Measurements from ENCODE around the gene ZNF511.

The ZNF511 gene, protein sequence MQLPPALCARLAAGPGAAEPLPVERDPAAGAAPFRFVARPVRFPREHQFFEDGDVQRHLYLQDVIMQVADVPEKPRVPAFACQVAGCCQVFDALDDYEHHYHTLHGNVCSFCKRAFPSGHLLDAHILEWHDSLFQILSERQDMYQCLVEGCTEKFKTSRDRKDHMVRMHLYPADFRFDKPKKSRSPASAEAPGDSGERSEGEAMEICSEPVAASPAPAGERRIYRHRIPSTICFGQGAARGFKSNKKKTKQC

DNA sequence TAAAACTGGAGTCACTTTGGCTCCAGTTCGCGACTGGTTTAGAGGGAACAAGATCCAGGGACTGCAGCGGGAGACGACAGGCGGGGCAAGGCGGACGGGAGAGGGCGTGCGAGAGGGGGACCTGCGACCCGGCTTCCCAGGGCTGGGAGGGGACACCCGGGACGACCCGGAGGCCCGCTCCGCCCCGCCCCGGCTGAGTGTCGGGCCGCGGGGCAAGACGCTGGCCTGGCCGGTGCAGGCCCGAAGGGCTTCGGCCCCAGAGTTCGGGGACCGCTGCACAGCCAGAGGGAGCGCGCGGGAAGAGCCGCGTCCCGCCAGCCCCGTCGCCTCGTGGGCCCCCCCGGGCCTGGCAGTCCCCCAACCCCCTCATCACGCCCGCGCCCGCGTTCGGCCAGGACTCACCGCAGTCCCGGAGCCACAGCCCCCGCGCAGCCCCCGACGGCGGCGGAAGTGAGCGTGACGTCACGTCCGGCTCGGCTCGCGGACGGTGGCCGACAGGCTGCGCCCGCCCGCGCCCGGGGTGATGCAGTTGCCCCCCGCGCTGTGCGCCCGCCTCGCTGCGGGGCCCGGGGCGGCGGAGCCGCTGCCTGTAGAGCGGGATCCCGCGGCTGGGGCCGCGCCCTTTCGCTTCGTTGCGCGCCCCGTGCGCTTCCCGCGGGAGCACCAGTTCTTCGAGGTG lies at the start of gene ZNF511, which contains the start of gene TUBGCP2:
Gene ZNF511 (plus strand): TSS at position 494 of the 679 bp plus-strand sequence. CDS start 30 bp downstream, at position 524.
Gene TUBGCP2 (minus strand): TSS at position 452 of the 679 bp plus-strand sequence. CDS start 5,931 bp downstream, outside the sequence.
- DNase-seq (ENCODE audit: low read depth) = peak; percentile 27
- TF ChIP-seq, protein P1, sequence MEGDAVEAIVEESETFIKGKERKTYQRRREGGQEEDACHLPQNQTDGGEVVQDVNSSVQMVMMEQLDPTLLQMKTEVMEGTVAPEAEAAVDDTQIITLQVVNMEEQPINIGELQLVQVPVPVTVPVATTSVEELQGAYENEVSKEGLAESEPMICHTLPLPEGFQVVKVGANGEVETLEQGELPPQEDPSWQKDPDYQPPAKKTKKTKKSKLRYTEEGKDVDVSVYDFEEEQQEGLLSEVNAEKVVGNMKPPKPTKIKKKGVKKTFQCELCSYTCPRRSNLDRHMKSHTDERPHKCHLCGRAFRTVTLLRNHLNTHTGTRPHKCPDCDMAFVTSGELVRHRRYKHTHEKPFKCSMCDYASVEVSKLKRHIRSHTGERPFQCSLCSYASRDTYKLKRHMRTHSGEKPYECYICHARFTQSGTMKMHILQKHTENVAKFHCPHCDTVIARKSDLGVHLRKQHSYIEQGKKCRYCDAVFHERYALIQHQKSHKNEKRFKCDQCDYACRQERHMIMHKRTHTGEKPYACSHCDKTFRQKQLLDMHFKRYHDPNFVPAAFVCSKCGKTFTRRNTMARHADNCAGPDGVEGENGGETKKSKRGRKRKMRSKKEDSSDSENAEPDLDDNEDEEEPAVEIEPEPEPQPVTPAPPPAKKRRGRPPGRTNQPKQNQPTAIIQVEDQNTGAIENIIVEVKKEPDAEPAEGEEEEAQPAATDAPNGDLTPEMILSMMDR (IDR thresholded peaks at IDR 0.05; ENCODE audit: control insufficient read depth, insufficient read depth, low read depth, low read length, missing control alignments) = no peak
- peak within 1 kb of the TSS; percentile 89 for H3K4me3 ChIP-seq (ENCODE audit: control insufficient read depth, low read depth, low read length)

DNA sequence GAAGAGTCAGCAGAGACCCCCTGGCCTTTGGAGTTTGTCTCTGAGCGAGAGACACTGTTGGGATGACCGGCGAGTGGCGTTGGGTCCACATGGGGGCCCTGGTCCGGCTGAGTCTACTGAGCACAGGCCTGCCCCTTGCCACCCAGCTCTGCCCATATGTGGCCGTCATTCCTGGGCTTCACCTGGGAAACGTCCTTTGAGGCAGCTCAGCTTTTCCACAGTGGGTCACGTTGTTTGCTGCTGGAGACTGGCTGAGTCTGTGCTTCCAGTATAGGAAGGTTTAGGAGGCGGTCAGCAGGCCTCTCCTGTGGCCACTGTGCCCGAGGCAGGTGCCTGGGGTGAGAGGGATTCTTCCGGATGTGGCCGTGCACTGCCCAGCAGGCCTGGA lies 49.1 kb upstream of the ZNF511 start:
- TF ChIP-seq, protein P1 (IDR thresholded peaks at IDR 0.05; ENCODE audit: control insufficient read depth, insufficient read depth, low read depth, low read length, missing control alignments) = no peak
- H3K4me3 ChIP-seq (ENCODE audit: control insufficient read depth, low read depth, low read length) = no peak overlapping the region
- no peak for DNase-seq (ENCODE audit: low read depth)

DNA sequence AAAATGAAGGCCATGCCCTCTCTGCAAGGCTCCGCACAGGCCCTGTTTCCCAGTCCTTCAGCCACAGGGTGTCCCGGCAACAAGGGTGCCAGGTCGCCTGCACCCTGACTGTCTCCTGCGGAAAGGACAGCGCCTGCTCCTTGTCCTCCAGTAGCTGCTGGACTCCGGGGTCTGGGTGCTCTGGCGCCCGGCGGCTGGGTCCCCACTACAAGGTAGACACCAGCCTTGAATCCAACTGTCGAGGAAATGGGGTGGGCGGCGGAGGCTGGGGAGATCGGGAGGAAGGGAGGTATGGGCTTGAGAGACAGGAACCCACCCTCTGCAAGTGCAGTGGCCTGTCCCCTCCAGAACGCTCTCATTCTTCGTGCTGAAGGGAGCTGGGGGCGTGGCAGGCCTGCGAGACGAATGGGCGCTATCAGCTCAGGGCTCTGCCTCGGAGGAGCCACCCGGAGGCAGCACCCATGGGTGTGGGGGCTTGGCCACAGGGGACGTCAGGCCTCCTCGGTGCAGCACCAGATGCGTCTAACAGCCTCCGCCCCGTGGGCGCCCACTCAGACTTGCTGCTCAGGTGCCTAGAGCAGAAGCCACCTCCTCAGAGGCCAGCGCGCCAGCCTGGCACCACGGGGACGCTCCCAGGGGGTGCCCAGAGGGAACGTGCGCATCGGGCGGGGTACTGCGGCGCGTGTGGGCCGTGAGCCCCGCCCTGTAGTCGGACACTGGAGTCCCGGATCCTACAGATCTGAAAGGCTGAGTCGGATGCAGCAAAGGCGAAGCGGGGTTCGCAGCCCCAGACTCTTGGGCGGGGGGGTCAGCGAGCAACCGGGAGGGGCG lies 47.6 kb upstream of the ZNF511 start:
- TF ChIP-seq, protein P1 (IDR thresholded peaks at IDR 0.05; ENCODE audit: control insufficient read depth, insufficient read depth, low read depth, low read length, missing control alignments) = no peak
- DNase-seq (ENCODE audit: low read depth) = no peak
- peak overlapping the region; percentile 44 for H3K4me3 ChIP-seq (ENCODE audit: control insufficient read depth, low read depth, low read length)

DNA sequence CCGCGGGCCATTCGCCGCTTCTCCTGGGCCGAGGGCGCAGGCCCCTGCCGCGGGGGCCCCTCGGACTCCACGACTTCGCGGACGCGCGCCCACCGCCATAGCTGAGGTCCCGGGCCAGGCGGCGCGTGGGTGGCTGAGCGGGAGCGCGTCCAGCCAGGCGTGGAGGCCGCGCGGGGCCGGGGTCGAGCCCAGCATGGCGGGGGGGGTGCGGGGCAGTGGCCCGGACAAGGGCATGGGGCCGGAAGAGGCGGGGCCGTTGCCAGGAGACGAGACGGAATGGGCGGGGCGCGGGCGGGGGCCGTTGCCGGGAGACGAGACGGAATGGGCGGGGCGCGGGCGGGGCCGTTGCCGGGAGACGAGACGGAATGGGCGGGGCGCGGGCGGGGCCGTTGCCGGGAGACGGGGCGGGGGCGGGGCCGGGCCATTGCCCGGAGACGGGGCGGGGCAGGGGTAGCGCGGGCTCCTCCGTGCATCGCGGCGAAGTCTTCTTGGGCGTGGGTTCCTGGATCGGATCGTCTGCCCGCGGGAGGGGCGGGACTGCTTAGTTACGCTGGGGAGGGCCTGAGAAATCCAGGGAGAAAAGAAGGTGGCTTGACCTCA lies 46.9 kb upstream of the ZNF511 start:
- TF ChIP-seq, protein P1 (IDR thresholded peaks at IDR 0.05; ENCODE audit: control insufficient read depth, insufficient read depth, low read depth, low read length, missing control alignments) = no peak

DNA sequence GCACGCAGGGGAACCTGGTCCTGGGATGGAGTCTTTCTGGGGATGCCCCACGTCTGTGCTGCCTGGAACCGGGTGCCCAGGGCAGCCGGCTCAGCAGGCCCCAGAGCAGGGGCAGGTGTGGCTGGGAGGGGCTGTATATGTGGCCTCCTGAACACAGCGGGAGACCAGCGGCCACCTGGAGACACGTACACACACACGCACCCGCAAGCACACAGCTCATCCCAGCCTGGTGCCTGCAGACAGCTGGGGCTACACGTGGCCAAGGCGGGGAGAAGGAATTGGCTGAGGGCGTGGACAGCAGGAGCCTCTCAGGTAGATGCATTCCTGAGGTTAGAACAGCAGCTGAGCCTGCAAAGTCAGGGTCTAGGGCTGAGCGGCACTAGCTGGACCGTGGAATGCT lies 46.0 kb upstream of the ZNF511 start:
- no peak overlapping the region for H3K4me3 ChIP-seq (ENCODE audit: control insufficient read depth, low read depth, low read length)
- TF ChIP-seq, protein P1 (IDR thresholded peaks at IDR 0.05; ENCODE audit: control insufficient read depth, insufficient read depth, low read depth, low read length, missing control alignments) = no peak
- DNase-seq (ENCODE audit: low read depth) = no peak

More for the DNA sequence above, 46.9 kb upstream of the ZNF511 start:
- DNase-seq (ENCODE audit: low read depth) = no peak
- H3K4me3 ChIP-seq (ENCODE audit: control insufficient read depth, low read depth, low read length) = peak overlapping the region; percentile 44

DNA sequence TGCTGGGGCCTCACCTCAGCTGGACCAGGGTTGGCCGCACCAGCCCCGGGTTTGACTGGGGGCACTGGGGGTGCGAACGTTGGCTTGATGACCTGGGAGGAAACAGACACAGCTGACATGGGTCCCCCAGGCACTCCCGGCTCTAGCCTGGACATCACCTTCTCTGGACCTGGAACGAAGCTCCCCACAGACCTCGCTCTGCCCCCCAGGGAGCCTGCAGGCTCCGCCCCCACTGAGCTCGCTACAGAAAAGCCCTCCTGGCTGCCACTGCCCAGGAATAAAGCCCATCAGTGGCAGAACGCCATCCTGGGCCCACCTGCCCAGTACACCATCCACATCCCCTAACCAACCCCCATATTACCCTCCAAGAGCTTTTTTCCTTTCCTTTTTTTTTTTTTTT lies 45.0 kb upstream of the ZNF511 start:
- TF ChIP-seq, protein P1 (IDR thresholded peaks at IDR 0.05; ENCODE audit: control insufficient read depth, insufficient read depth, low read depth, low read length, missing control alignments) = no peak
- no peak overlapping the region for H3K4me3 ChIP-seq (ENCODE audit: control insufficient read depth, low read depth, low read length)
- DNase-seq (ENCODE audit: low read depth) = no peak

All from AG09309 (cell line).